Measurements from ENCODE around the gene LAMA5.

LAMA5 gene

GRCh38 chr20:62349556-62350097 is 17.5 kb downstream of the LAMA5 start:
- no peak for DNase-seq (ENCODE audit: low read depth, low spot score)

GRCh38 chr20:62348604-62349003 is 18.5 kb downstream of the LAMA5 start:
- no peak for DNase-seq (ENCODE audit: low read depth, low spot score)

GRCh38 chr20:62347445-62347844 is 19.7 kb downstream of the LAMA5 start:
- no peak for DNase-seq (ENCODE audit: low read depth, low spot score)

- no peak for DNase-seq (ENCODE audit: low read depth, low spot score)
Measured at GRCh38 chr20:62347151-62347404, 20.0 kb downstream of the LAMA5 start.

- no peak for DNase-seq (ENCODE audit: low read depth, low spot score)
Measured at GRCh38 chr20:62346398-62347150, 20.5 kb downstream of the LAMA5 start.

- DNase-seq (ENCODE audit: low read depth, low spot score), result no peak
Measured at GRCh38 chr20:62345681-62346370, 21.3 kb downstream of the LAMA5 start.

- no peak for DNase-seq (ENCODE audit: low read depth, low spot score)
Measured at GRCh38 chr20:62344782-62345181, 22.3 kb downstream of the LAMA5 start.

- no peak for DNase-seq (ENCODE audit: low read depth, low spot score)
Measured at GRCh38 chr20:62344092-62344491, 23.0 kb downstream of the LAMA5 start.

GRCh38 chr20:62342910-62343309 is 24.2 kb downstream of the LAMA5 start:
- no peak for DNase-seq (ENCODE audit: low read depth, low spot score)

- DNase-seq (ENCODE audit: low read depth, low spot score), result no peak
Measured at GRCh38 chr20:62339647-62340062, 27.5 kb downstream of the LAMA5 start.

GRCh38 chr20:62338294-62338620 is 28.9 kb downstream of the LAMA5 start:
- no peak for DNase-seq (ENCODE audit: low read depth, low spot score)

- no peak for DNase-seq (ENCODE audit: low read depth, low spot score)
Measured at GRCh38 chr20:62337558-62338293, 29.4 kb downstream of the LAMA5 start.

- no peak for DNase-seq (ENCODE audit: low read depth, low spot score)
Measured at GRCh38 chr20:62336775-62337557, 30.1 kb downstream of the LAMA5 start.

- peak; percentile 41 for DNase-seq (ENCODE audit: low read depth, low spot score)
Measured at GRCh38 chr20:62336329-62336728, 30.8 kb downstream of the LAMA5 start.

GRCh38 chr20:62335532-62335931 is 31.6 kb downstream of the LAMA5 start:
- no peak for DNase-seq (ENCODE audit: low read depth, low spot score)

- DNase-seq (ENCODE audit: low read depth, low spot score), result no peak
Measured at GRCh38 chr20:62334881-62335280, 32.2 kb downstream of the LAMA5 start.

- DNase-seq (ENCODE audit: low read depth, low spot score), result no peak
Measured at GRCh38 chr20:62333820-62334595, 33.1 kb downstream of the LAMA5 start.

- no peak for DNase-seq (ENCODE audit: low read depth, low spot score)
Measured at GRCh38 chr20:62332989-62333819, 33.9 kb downstream of the LAMA5 start.

- no peak for DNase-seq (ENCODE audit: low read depth, low spot score)
Measured at GRCh38 chr20:62332421-62332820, 34.7 kb downstream of the LAMA5 start.

GRCh38 chr20:62331347-62331746 is 35.8 kb downstream of the LAMA5 start:
- DNase-seq (ENCODE audit: low read depth, low spot score), result no peak
